Heart right ventricle (tissue), 16 donors: ENCODE data around the gene BUB1B. TPM values are rescaled to one million over a fixed set of nuclear protein-coding genes. Genes with fewer than 3 reads are reported as not detected.

Experiments
- ATAC-seq, 8 donors: fragments of 200-7000 bp; cut with Tn5 transposase; one replicate each; pipeline ENCODE4 v1.9.1; 2020; ENCODE audit warnings: mild to moderate bottlenecking in 8 of 8, moderate library complexity in 8 of 8, moderate number of reproducible peaks in 1 of 8
- DNase-seq, 2 donors: peaks; one replicate each; pipeline ENCODE4 v3.0.0-alpha.2; 2020
- H3K27ac ChIP-seq, 10 donors: fragments of 200-600 bp; sonication (generic) in 2 of 10; one replicate each; pipeline versions ENCODE4 v1.5.0 to v1.8.0; 2020 to 2022; ENCODE audit warnings: mild to moderate bottlenecking in 3 of 10
- H3K27me3 ChIP-seq, 7 donors: fragments of 200-600 bp; one replicate each; pipeline ENCODE4 v1.8.0; 2021 to 2022; ENCODE audit warnings: mild to moderate bottlenecking in 2 of 7
- H3K36me3 ChIP-seq, 9 donors: fragments of 200-600 bp; sonication (generic) in 1 of 9; one replicate each; pipeline versions ENCODE4 v1.5.0 to v1.8.0; 2020 to 2022; ENCODE audit warnings: mild to moderate bottlenecking in 2 of 9
- H3K4me1 ChIP-seq, 9 donors: fragments of 200-600 bp; sonication (generic) in 1 of 9; one replicate each; pipeline versions ENCODE4 v1.5.0 to v1.8.0; 2020 to 2022; ENCODE audit warnings: mild to moderate bottlenecking in 4 of 9
- H3K4me3 ChIP-seq, 10 donors: fragments of 200-600 bp; sonication (generic) in 2 of 10; one replicate each; pipeline versions ENCODE4 v1.5.0 to v1.8.0; 2020 to 2022; ENCODE audit warnings: mild to moderate bottlenecking in 7 of 10, moderate library complexity in 2 of 10
- H3K9me3 ChIP-seq, 11 donors: fragments of 200-600 bp in 10 of 11; sonication (generic) in 2 of 11; one replicate each; pipeline versions ENCODE4 v1.5.0 to v1.8.0; 2013 to 2022; ENCODE audit warnings: mild to moderate bottlenecking in 2 of 11, control low read depth in 1 of 11, moderate library complexity in 1 of 11
- WGBS, 2 donors: extraction: QIAGEN DNeasy Blood & Tissue Kit; methylation state at CpG; one replicate each; pipeline ENCODE4 v1.1.7; 2013; ENCODE audit warnings: inconsistent platforms in 1 of 2; 5-methylcytosine and 5-hydroxymethylcytosine counted together
- intact Hi-C, 10 donors: fragments of 100-400 bp; cut with DNase I; formaldehyde crosslinking; loops; one replicate each; pipeline versions ENCODE4 v1.11.1 to v1.14.2; 2022
- polyA plus RNA-seq, 2 donors: library from polyadenylated mRNA; stranded (reverse); fragments of 200-250 nt; gene quantifications; one replicate each; pipeline ENCODE4 v1.2.3, GENCODE V29; 2013
- total RNA-seq, 10 donors: library from RNA; stranded (reverse); fragmentation: NEBNext Ultra II Directional in 3 of 10; extraction: Animal tissue kit (Norgen Biotek cat#: 25700) in 3 of 10; gene quantifications; one replicate each; pipeline versions ENCODE4 v1.2.1 to v1.2.4, GENCODE V29; 2021 to 2023
- TF ChIP-seq, protein P1 (sequence below), 9 donors: fragments of 200-600 bp; sonication (generic) in 2 of 9; IDR thresholded peaks; one replicate each; pipeline versions ENCODE4 v1.5.0 to v1.8.0; 2021 to 2022; ENCODE audit warnings: antibody characterized with exemption in 9 of 9, mild to moderate bottlenecking in 5 of 9, moderate library complexity in 1 of 9
- donor health status: Arrhythmogenic right ventricular cardiomyopathy.
- donor health status: ischemic (EF 13 %, LVEDD 7.1; RV severe dilation, severe dysfunction).
- donor health status: healthy with polysubstance abuse.
- donor health status: DM: no; HTN: yes; CAD: no.
- donor health status: DM: no; HTN: no; CAD: no.
- donor health status: ischemic (EF 25% LVEDD 6.9; RV normal size, moderate dysfunction).
- donor health status: ischemic (EF 25% LVEDD 5.7; RV mildly dilated, moderate dysfunction).
- donor health status: healthy.
- donor health status: DM: yes; HTN: yes; CAD: no.
- donor health status: Ischemic cardiomyopathy.
- donor health status: ischemic (EF 35%, LVEDD 5.7; RV mildly dilated, moderate dysfunction).
- donor health status: nonischemic (EF 11% LVEDD 7.7; RV severe dilation, severe dysfunction).
- donor health status: DM: yes; HTN: yes; CAD: no.
- donor health status: PGD.
- donor health status: ischemic (EF 29% LVEDD 5.4; RV normal size, mild dysfunction).
- donor health status: nonischemic (EF 23%, LVEDD 6.1; RV moderate dilation, normal function).

The BUB1B gene
- total and polyA plus RNA-seq, 12 donors = 0.17 to 5.1 (median 1.0) TPM

DNA sequence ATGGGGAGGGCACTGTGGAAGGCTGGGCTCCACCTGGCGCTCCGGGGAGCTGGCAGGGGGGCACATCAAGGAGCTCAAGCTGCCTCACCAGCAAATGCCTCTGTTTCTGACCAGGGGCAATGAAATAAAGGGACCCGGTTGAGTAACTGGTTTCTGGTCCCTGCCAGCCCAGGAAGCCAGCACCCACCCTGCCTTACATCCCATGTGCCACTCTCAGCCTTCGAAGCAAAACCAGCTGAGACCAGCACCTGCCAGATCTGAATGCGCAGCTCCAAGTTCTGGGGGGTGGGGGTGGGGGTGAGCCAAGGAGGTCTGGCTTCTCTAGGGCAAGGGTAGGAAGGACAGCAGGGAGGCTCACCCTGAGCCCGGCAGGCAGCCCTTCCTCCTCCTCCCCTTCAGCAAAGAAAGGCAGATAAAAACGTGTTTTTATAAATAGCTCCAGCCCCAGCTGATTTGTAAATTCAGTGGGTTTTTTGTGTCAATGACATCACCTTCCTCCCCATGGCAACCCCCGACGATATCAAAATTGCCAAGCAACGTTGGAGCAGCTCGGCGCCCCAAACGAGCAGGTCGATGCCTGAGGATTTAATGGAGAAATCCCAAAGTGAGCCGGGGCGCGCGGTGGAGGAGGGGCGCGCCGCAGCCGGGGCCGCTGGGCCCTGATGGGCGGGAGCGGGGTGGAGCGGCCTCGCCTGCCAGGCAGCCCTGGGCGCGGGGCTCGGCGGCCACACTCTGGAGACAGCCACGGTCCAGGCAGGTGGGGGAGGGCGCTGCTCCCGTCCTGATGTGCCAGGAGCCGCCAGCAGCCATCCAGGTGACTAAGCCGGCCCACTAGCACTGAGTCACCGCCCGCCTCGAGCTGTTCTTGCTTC, 77.9 kb downstream of the BUB1B start, which contains the start of gene PAK6:
PAK6 (plus strand) TSS at position 532 of the 872 bp plus-strand sequence. CDS start 25,723 bp downstream, outside the sequence.
- ATAC-seq (peak; percentile 51 to 84 (median 70)), DNase-seq (no peak)
- peak within 1 kb of the TSS in 9 of 10 donors; percentile 7 to 45 (median 35) for H3K4me3 ChIP-seq
- WGBS, 2 donors = 6 to 7% methylated on average over 39 of the region's 39 CpGs
- TF ChIP-seq, protein P1, sequence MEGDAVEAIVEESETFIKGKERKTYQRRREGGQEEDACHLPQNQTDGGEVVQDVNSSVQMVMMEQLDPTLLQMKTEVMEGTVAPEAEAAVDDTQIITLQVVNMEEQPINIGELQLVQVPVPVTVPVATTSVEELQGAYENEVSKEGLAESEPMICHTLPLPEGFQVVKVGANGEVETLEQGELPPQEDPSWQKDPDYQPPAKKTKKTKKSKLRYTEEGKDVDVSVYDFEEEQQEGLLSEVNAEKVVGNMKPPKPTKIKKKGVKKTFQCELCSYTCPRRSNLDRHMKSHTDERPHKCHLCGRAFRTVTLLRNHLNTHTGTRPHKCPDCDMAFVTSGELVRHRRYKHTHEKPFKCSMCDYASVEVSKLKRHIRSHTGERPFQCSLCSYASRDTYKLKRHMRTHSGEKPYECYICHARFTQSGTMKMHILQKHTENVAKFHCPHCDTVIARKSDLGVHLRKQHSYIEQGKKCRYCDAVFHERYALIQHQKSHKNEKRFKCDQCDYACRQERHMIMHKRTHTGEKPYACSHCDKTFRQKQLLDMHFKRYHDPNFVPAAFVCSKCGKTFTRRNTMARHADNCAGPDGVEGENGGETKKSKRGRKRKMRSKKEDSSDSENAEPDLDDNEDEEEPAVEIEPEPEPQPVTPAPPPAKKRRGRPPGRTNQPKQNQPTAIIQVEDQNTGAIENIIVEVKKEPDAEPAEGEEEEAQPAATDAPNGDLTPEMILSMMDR (IDR thresholded peaks at IDR 0.05) = no peak
- H3K4me1 ChIP-seq = peaks cover 0 to 32% (median 0%) of the 10 kb centered on the region in 9 donors
- H3K27ac ChIP-seq = no peak within 1 kb of the TSS
- H3K36me3 ChIP-seq = no peaks in the 10 kb centered on the region
- peaks cover 0 to 24% (median 13%) of the 10 kb centered on the region in 7 donors for H3K27me3 ChIP-seq
- intact Hi-C loops = no loop called here
- H3K9me3 ChIP-seq = no peaks in the 10 kb centered on the region

DNA sequence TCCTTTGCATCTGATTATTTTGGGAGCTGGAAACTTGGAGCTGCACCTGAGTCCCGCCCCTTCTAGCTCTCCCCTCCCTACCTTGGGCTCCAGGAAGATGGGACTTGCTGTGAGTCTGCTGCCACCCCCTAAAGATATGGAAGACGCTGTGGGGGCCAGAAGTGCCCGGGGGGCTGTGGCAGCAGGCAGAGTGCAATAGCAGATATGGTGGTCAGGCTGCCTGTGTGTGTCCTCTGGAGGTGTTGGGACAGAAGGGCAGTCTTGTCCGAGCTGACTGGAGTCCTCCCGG, 78.5 kb downstream of the BUB1B start:
- 34 to 37% methylated on average over 5 of the region's 5 CpGs for WGBS, 2 donors
- peaks cover 0 to 27% (median 0%) of the 10 kb centered on the region in 9 donors for H3K4me1 ChIP-seq
- intact Hi-C loops = no loop called here
- TF ChIP-seq, protein P1 (IDR thresholded peaks at IDR 0.05) = no peak
- H3K4me3 ChIP-seq = peak overlapping the region in 9 of 10 donors; percentile 7 to 45 (median 35)
- H3K27me3 ChIP-seq = peaks cover 0 to 24% (median 13%) of the 10 kb centered on the region in 7 donors
- no peak overlapping the region for H3K27ac ChIP-seq
- H3K36me3 ChIP-seq = no peaks in the 10 kb centered on the region
- H3K9me3 ChIP-seq = no peaks in the 10 kb centered on the region
- ATAC-seq (no peak), DNase-seq (no peak)

DNA sequence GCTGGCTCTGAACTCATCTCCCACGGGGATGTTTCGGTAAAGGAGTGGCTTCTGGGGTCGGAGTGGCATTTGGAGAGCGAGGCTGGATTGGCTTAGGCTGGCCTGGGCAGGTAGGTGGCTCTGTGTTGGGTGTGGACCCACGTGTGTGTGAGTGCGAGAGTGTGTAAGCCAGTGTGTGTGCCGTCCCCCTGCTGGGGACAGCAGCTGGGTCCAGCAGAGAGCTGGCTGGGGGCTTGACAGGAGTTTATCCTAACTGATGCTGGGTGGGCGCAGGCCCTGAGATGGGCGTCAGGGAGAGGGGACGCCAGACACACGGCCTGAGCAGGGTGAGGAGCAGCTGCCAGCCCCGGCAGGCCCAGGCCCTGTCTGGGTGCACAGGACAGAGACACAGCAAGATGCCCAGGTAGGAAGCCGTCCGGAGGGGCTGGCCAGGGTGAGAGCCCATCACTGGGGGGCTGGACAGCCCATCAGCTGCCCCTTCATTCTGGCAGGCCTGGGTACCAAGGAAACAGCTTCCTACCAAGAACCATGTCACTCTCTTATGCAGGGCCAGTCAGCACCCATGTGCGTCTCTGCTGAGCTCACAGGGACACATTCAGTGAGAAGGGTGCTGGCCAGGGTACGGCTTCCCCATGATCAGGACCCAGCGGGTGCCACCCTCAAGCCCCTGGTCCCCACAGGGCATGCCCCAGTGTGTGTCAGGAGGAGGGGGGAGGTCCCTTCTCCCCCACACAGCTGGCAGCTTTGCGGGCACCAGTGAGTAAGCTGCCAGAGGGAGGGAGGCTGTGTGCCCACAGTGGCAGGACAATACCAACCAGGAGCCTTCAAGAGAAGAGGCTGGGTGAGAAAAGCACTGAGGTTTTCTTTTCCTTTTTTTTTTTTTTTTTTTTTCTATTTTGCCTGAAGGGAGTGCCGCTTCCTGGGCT, 79.1 kb downstream of the BUB1B start:
- H3K9me3 ChIP-seq = no peaks in the 10 kb centered on the region
- no peak overlapping the region for H3K27ac ChIP-seq
- DNase-seq (no peak), ATAC-seq (peak in 3 of 8 donors; percentile 16 to 33 (median 32))
- 84 to 90% methylated on average over 19 of the region's 19 CpGs for WGBS, 2 donors
- no peak overlapping the region for H3K4me3 ChIP-seq
- TF ChIP-seq, protein P1 (IDR thresholded peaks at IDR 0.05) = no peak
- peaks cover 0 to 24% (median 13%) of the 10 kb centered on the region in 7 donors for H3K27me3 ChIP-seq
- H3K4me1 ChIP-seq = peaks cover 0 to 21% (median 0%) of the 10 kb centered on the region in 9 donors
- no peaks in the 10 kb centered on the region for H3K36me3 ChIP-seq
- intact Hi-C loops = no loop called here

DNA sequence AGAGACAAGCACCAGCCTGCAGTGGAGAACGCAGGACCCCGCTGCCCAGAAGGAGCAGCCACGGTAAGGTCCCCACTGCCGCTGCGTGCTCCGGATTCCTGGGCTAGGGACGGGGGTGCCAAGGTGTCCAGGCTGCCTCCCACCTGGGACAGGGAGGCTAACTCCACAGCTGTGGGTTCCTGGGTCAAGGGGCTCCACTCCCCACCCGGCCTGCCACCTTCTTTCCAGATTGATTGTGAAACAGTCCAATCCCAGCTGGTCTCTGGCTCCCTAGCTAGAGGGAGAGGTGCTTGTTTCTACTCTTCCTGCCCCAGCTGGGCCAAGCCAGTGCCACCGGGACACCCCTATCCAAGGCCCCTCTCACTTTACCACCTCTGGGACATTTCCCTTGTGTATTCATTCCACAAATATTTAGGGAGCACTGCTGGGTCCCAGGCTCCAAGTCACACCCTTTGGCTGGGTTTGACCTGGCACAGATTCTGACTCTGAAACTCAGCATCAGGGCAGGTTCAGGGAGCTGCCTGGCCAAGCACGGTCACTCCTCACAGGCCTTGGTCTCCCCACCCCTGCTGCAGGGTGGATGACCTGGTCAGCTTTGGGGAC, 79.9 kb downstream of the BUB1B start:
- no peaks in the 10 kb centered on the region for H3K36me3 ChIP-seq
- no peak overlapping the region for H3K27ac ChIP-seq
- 92 to 96% methylated on average over 10 of the region's 10 CpGs for WGBS, 2 donors
- ATAC-seq (no peak), DNase-seq (no peak)
- no peak overlapping the region for H3K4me3 ChIP-seq
- TF ChIP-seq, protein P1 (IDR thresholded peaks at IDR 0.05) = no peak
- no peaks in the 10 kb centered on the region for H3K9me3 ChIP-seq
- peaks cover 0 to 24% (median 13%) of the 10 kb centered on the region in 7 donors for H3K27me3 ChIP-seq
- peaks cover 0 to 14% (median 0%) of the 10 kb centered on the region in 9 donors for H3K4me1 ChIP-seq
- intact Hi-C loops = no loop called here
